Activated CD8-positive, alpha-beta memory T cell treated with anti-CD3 and anti-CD28 coated beads, Interleukin-2, amount 50 U/mL, for 24 hours (primary cell): ENCODE data around the gene GYS2.

ENCODE experiments used
- DNase-seq: peaks from one replicate; pipeline ENCODE4 v3.0.0-alpha.2; 2020; ENCODE audit errors: extremely low read depth

GYS2 gene

GRCh38 chr12:21553329-21553675 lies 51.3 kb downstream of the GYS2 start:
- DNase-seq, result no peak

- DNase-seq, result no peak
Measured at GRCh38 chr12:21552635-21553328, 51.9 kb downstream of the GYS2 start.

GRCh38 chr12:21551841-21552465 lies 52.7 kb downstream of the GYS2 start:
- no peak for DNase-seq

GRCh38 chr12:21547437-21547836 lies 57.2 kb downstream of the GYS2 start:
- no peak for DNase-seq

GRCh38 chr12:21546716-21547115 lies 57.9 kb downstream of the GYS2 start:
- DNase-seq, result no peak

GRCh38 chr12:21545557-21545956 lies 59.1 kb downstream of the GYS2 start:
- DNase-seq, result no peak

GRCh38 chr12:21543151-21543550 lies 61.5 kb downstream of the GYS2 start:
- no peak for DNase-seq

GRCh38 chr12:21542403-21542802 lies 62.2 kb downstream of the GYS2 start:
- no peak for DNase-seq

- DNase-seq, result no peak
Measured at GRCh38 chr12:21541773-21542172, 62.9 kb downstream of the GYS2 start.

GRCh38 chr12:21539797-21540196 lies 64.8 kb downstream of the GYS2 start:
- DNase-seq, result no peak

GRCh38 chr12:21538061-21538653 lies 66.5 kb downstream of the GYS2 start:
- no peak for DNase-seq

GRCh38 chr12:21529456-21529855 lies 75.2 kb downstream of the GYS2 start:
- no peak for DNase-seq

GRCh38 chr12:21528953-21529352 lies 75.7 kb downstream of the GYS2 start:
- no peak for DNase-seq

GRCh38 chr12:21527451-21528180 lies 77.0 kb downstream of the GYS2 start:
- no peak for DNase-seq

GRCh38 chr12:21526721-21527345 lies 77.8 kb downstream of the GYS2 start:
- no peak for DNase-seq

GRCh38 chr12:21526053-21526452 lies 78.6 kb downstream of the GYS2 start, which contains the start of gene SPX:
SPX (plus strand) TSS chr12:21526296; CDS start chr12:21526473, 177 bp downstream.
- DNase-seq, result no peak

GRCh38 chr12:21523148-21523547 lies 81.5 kb downstream of the GYS2 start:
- no peak for DNase-seq

GRCh38 chr12:21521541-21521940 lies 83.1 kb downstream of the GYS2 start:
- no peak for DNase-seq

GRCh38 chr12:21518451-21518850 lies 86.2 kb downstream of the GYS2 start:
- DNase-seq, result no peak

- DNase-seq, result no peak
Measured at GRCh38 chr12:21516281-21516680, 88.4 kb downstream of the GYS2 start.

GRCh38 chr12:21509768-21510167 lies 94.9 kb downstream of the GYS2 start:
- DNase-seq, result no peak

- DNase-seq, result no peak
Measured at GRCh38 chr12:21507849-21508248, 96.8 kb downstream of the GYS2 start.
